Panc1 (cell line): ENCODE measurements around the gene EPHA6.

Source experiments
- POLR2AphosphoS5 ChIP-seq: IDR thresholded peaks from 2 replicates; pipeline ENCODE4 v1.6.1; 2012; ENCODE audit warnings: mild to moderate bottlenecking, low read depth, low read length, moderate library complexity
- TF ChIP-seq, protein P1 (sequence below): fragments of 450-650 bp; IDR thresholded peaks from 2 replicates; pipeline ENCODE4 v1.5.1; 2017; ENCODE audit warnings: mild to moderate bottlenecking
- TF ChIP-seq, protein P2 (sequence below), 2 experiments: IDR thresholded peaks; 2 replicates each; pipeline ENCODE4 v1.6.1; 2011 to 2012; ENCODE audit warnings: low read depth in 2 of 2, control low read depth in 1 of 2, low read length in 1 of 2, mild to moderate bottlenecking in 1 of 2, moderate library complexity in 1 of 2; ENCODE audit not compliant: insufficient read depth in 1 of 2

DNA sequence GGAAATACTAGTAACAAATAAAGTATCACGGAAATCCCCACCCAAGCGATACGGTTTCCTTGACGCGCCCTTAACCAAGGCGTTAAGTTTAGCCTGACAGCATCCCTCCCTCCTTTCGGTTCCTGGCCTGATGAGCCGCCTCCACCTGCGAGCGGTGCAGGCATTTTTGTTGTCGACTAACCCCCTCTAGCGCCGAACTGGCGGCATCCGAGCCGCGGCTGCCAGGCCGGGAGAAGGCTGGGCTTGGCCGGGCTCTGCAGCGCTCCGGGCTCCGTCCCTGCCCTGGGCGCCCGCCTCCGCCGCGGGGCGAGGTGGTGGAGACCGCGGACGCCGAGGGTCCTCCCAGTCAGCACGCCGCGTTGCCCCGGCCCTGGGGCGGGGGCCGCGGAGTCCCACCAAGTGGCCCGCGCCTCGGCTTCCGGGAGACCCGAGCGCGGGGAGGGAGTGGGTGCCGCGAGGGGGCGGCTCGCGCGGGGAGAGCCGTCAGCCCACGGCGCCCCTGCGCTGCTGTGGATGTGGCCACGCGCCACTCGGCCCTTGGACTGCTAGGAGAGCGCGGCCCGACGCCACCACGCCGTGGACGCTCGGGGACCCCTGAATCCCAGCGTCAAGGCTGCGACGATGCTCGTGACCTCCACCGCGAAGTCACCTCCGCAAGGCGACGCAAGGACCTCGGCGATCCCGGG lies 1.1 kb upstream of the EPHA6 start:
- TF ChIP-seq, protein P1, sequence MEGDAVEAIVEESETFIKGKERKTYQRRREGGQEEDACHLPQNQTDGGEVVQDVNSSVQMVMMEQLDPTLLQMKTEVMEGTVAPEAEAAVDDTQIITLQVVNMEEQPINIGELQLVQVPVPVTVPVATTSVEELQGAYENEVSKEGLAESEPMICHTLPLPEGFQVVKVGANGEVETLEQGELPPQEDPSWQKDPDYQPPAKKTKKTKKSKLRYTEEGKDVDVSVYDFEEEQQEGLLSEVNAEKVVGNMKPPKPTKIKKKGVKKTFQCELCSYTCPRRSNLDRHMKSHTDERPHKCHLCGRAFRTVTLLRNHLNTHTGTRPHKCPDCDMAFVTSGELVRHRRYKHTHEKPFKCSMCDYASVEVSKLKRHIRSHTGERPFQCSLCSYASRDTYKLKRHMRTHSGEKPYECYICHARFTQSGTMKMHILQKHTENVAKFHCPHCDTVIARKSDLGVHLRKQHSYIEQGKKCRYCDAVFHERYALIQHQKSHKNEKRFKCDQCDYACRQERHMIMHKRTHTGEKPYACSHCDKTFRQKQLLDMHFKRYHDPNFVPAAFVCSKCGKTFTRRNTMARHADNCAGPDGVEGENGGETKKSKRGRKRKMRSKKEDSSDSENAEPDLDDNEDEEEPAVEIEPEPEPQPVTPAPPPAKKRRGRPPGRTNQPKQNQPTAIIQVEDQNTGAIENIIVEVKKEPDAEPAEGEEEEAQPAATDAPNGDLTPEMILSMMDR, result peak; percentile 82
- TF ChIP-seq, protein P2, sequence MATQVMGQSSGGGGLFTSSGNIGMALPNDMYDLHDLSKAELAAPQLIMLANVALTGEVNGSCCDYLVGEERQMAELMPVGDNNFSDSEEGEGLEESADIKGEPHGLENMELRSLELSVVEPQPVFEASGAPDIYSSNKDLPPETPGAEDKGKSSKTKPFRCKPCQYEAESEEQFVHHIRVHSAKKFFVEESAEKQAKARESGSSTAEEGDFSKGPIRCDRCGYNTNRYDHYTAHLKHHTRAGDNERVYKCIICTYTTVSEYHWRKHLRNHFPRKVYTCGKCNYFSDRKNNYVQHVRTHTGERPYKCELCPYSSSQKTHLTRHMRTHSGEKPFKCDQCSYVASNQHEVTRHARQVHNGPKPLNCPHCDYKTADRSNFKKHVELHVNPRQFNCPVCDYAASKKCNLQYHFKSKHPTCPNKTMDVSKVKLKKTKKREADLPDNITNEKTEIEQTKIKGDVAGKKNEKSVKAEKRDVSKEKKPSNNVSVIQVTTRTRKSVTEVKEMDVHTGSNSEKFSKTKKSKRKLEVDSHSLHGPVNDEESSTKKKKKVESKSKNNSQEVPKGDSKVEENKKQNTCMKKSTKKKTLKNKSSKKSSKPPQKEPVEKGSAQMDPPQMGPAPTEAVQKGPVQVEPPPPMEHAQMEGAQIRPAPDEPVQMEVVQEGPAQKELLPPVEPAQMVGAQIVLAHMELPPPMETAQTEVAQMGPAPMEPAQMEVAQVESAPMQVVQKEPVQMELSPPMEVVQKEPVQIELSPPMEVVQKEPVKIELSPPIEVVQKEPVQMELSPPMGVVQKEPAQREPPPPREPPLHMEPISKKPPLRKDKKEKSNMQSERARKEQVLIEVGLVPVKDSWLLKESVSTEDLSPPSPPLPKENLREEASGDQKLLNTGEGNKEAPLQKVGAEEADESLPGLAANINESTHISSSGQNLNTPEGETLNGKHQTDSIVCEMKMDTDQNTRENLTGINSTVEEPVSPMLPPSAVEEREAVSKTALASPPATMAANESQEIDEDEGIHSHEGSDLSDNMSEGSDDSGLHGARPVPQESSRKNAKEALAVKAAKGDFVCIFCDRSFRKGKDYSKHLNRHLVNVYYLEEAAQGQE (IDR thresholded peaks at IDR 0.05; ENCODE audit: insufficient read depth in 1 of 2, low read depth in 2 of 2, low read length in 1 of 2), result no peak
- no peak for TF ChIP-seq POLR2AphosphoS5
